IPS-NIHi11 (cell line): ENCODE results near the gene ENTPD1.

Experiments used
- DNase-seq: peaks from one replicate; pipeline ENCODE4 v3.0.0; 2012; ENCODE audit warnings: mixed read lengths, low spot score

The ENTPD1 gene

GRCh38 chr10:95832216-95833041 is 76.5 kb downstream of the ENTPD1 start:
- DNase-seq: no peak

GRCh38 chr10:95833042-95833610 is 77.2 kb downstream of the ENTPD1 start:
- no peak for DNase-seq

- no peak for DNase-seq
These were observed 78.4 kb downstream of the ENTPD1 start for GRCh38 chr10:95834406-95834805.

- DNase-seq: no peak
These were observed 79.3 kb downstream of the ENTPD1 start for GRCh38 chr10:95835149-95835860.

GRCh38 chr10:95835911-95836310 is 79.9 kb downstream of the ENTPD1 start:
- DNase-seq: no peak

- DNase-seq: no peak
These were observed 80.8 kb downstream of the ENTPD1 start for GRCh38 chr10:95836610-95837355.

GRCh38 chr10:95837356-95837776 is 81.4 kb downstream of the ENTPD1 start:
- no peak for DNase-seq

- no peak for DNase-seq
These were observed 81.8 kb downstream of the ENTPD1 start for GRCh38 chr10:95837783-95838182.

GRCh38 chr10:95840121-95840520 is 84.2 kb downstream of the ENTPD1 start:
- DNase-seq: no peak

- DNase-seq: no peak
These were observed 84.7 kb downstream of the ENTPD1 start for GRCh38 chr10:95840681-95841080.

- DNase-seq: peak; percentile 52
These were observed 85.9 kb downstream of the ENTPD1 start for GRCh38 chr10:95841661-95842498.

GRCh38 chr10:95845411-95845810 is 89.4 kb downstream of the ENTPD1 start:
- no peak for DNase-seq

- no peak for DNase-seq
These were observed 91.0 kb downstream of the ENTPD1 start for GRCh38 chr10:95847007-95847406.

GRCh38 chr10:95848841-95849240 is 92.9 kb downstream of the ENTPD1 start:
- no peak for DNase-seq

- DNase-seq: no peak
These were observed 94.8 kb downstream of the ENTPD1 start for GRCh38 chr10:95850791-95851190.

- DNase-seq: no peak
These were observed 104.4 kb downstream of the ENTPD1 start for GRCh38 chr10:95860166-95860940.

- no peak for DNase-seq
These were observed 105.4 kb downstream of the ENTPD1 start for GRCh38 chr10:95861386-95861785.

- peak; percentile 79 for DNase-seq
These were observed 109.2 kb downstream of the ENTPD1 start for GRCh38 chr10:95864906-95865813.

GRCh38 chr10:95865814-95866466 is 110.0 kb downstream of the ENTPD1 start:
- DNase-seq: no peak
